ENCODE results near the gene AGPAT2.

Gene AGPAT2

GRCh38 chr9:136672431-136673087 lies 14.7 kb downstream of the AGPAT2 start:
- DNase-seq, result no peak

GRCh38 chr9:136671646-136672430 lies 15.4 kb downstream of the AGPAT2 start:
- no peak for DNase-seq

GRCh38 chr9:136671254-136671614 lies 16.0 kb downstream of the AGPAT2 start:
- DNase-seq, result no peak

GRCh38 chr9:136670576-136671253 lies 16.5 kb downstream of the AGPAT2 start:
- DNase-seq, result no peak

- DNase-seq, result no peak
Observed at GRCh38 chr9:136669791-136670464, 17.3 kb downstream of the AGPAT2 start.

GRCh38 chr9:136668983-136669790 lies 18.1 kb downstream of the AGPAT2 start:
- no peak for DNase-seq

GRCh38 chr9:136667940-136668760 lies 19.1 kb downstream of the AGPAT2 start:
- no peak for DNase-seq

- DNase-seq, result no peak
Observed at GRCh38 chr9:136667214-136667939, 19.9 kb downstream of the AGPAT2 start.

- no peak for DNase-seq
Observed at GRCh38 chr9:136666372-136667213, 20.7 kb downstream of the AGPAT2 start.

- no peak for DNase-seq
Observed at GRCh38 chr9:136665704-136666371, 21.4 kb downstream of the AGPAT2 start.

- DNase-seq, result no peak
Observed at GRCh38 chr9:136665111-136665703, 22.1 kb downstream of the AGPAT2 start.

- DNase-seq, result no peak
Observed at GRCh38 chr9:136664000-136664915, 23.0 kb downstream of the AGPAT2 start.

GRCh38 chr9:136662656-136663581 lies 24.3 kb downstream of the AGPAT2 start, which contains the start of gene EGFL7:
Gene EGFL7, plus strand, starts transcription at chr9:136662916. Its CDS starts 5,367 bp downstream, at chr9:136668283.
- DNase-seq, result no peak

- DNase-seq, result no peak
Observed at GRCh38 chr9:136662326-136662655, 25.0 kb downstream of the AGPAT2 start.

GRCh38 chr9:136661641-136662325 lies 25.5 kb downstream of the AGPAT2 start:
- DNase-seq, result no peak

GRCh38 chr9:136660971-136661550 lies 26.2 kb downstream of the AGPAT2 start:
- DNase-seq, result no peak

Data from NCI-H2029 (cell line).